Stimulated activated CD8-positive, alpha-beta memory T cell treated with anti-CD3 and anti-CD28 coated beads, Interleukin-7, amount 100 ng/mL, for 24 hours (primary cell): Measurements from ENCODE around the gene ECHDC3.
"Not testable (repeated sequence)": the region's sequence is repeated elsewhere in the genome, so short reads cannot be mapped to it uniquely, and the experiment has no call there.

Experiments used
- DNase-seq: peaks from one replicate; pipeline ENCODE4 v3.0.0-alpha.2; 2020; ENCODE audit warnings: low read depth

The ECHDC3 gene

GRCh38 chr10:11742009-11742778, at the start of gene ECHDC3:
Gene ECHDC3 (plus strand): TSS chr10:11742382. CDS start chr10:11742577, 195 bp downstream.
- DNase-seq: peak; percentile 10

- DNase-seq: no peak
These were observed 48.8 kb upstream of the ECHDC3 start for GRCh38 chr10:11693376-11693775.

GRCh38 chr10:11695779-11696178, 46.4 kb upstream of the ECHDC3 start:
- no peak for DNase-seq

GRCh38 chr10:11697718-11698527, 44.3 kb upstream of the ECHDC3 start:
- DNase-seq: no peak

- no peak for DNase-seq
These were observed 43.3 kb upstream of the ECHDC3 start for GRCh38 chr10:11698691-11699549.

- DNase-seq: no peak
These were observed 42.6 kb upstream of the ECHDC3 start for GRCh38 chr10:11699550-11700097.

- no peak for DNase-seq
These were observed 41.6 kb upstream of the ECHDC3 start for GRCh38 chr10:11700539-11700938.

GRCh38 chr10:11701451-11702095, 40.6 kb upstream of the ECHDC3 start:
- no peak for DNase-seq

GRCh38 chr10:11702264-11702663, 39.9 kb upstream of the ECHDC3 start:
- DNase-seq: no peak

- DNase-seq: no peak
These were observed 38.1 kb upstream of the ECHDC3 start for GRCh38 chr10:11704092-11704491.

GRCh38 chr10:11705722-11706121, 36.5 kb upstream of the ECHDC3 start:
- DNase-seq: no peak

GRCh38 chr10:11706895-11707567, 35.2 kb upstream of the ECHDC3 start:
- DNase-seq: no peak

- DNase-seq: no peak
These were observed 34.4 kb upstream of the ECHDC3 start for GRCh38 chr10:11707624-11708350.

- DNase-seq: not testable (repeated sequence)
These were observed 33.4 kb upstream of the ECHDC3 start for GRCh38 chr10:11708801-11709200.

GRCh38 chr10:11712744-11713143, 29.4 kb upstream of the ECHDC3 start:
- DNase-seq: no peak

- DNase-seq: no peak
These were observed 28.9 kb upstream of the ECHDC3 start for GRCh38 chr10:11713186-11713743.

GRCh38 chr10:11713963-11714362, 28.2 kb upstream of the ECHDC3 start:
- DNase-seq: no peak

GRCh38 chr10:11714750-11715365, 27.3 kb upstream of the ECHDC3 start:
- DNase-seq: no peak

GRCh38 chr10:11715815-11716494, 26.2 kb upstream of the ECHDC3 start:
- DNase-seq: no peak
